ENCODE results near the gene SOX12. TPM values are rescaled to one million over a fixed set of nuclear protein-coding genes. Genes with fewer than 3 reads are reported as not detected.

Gene SOX12
- total RNA-seq, 2 experiments from 2014 or later, result 5.5 to 5.8 TPM

GRCh38 chr20:290084-290831, 35.1 kb upstream of the SOX12 start, which contains the start of gene C20orf96:
C20orf96 (minus strand) TSS chr20:290750; CDS start chr20:290610, 140 bp downstream.
- Mint-ChIP-seq H3K9me3 (ENCODE audit: insufficient read depth) (no peaks in the 10 kb centered on the region), H3K4me3 (no peak within 1 kb of the TSS), H3K36me3 (ENCODE audit: low read depth) (no peaks in the 10 kb centered on the region), H3K4me1 (ENCODE audit: low read depth) (peaks cover 17% of the 10 kb centered on the region), H3K27me3 (ENCODE audit: low read depth) (no peaks in the 10 kb centered on the region), H3K27ac (no peak within 1 kb of the TSS)
- ATAC-seq (peak; percentile 96), DNase-seq (peak; percentile 93)
- CTCF ChIA-PET, result interaction anchor here (1.2 to 2.0 kb wide), 3 partner anchors 24 to 41 kb away, joined by 4 to 11 read pairs (median 5); partner anchors contain the start of gene SOX12
- POLR2A ChIA-PET, result no interaction called here

- Mint-ChIP-seq H3K9me3 (ENCODE audit: insufficient read depth) (no peaks in the 10 kb centered on the region), H3K27me3 (ENCODE audit: low read depth) (no peaks in the 10 kb centered on the region), H3K27ac (no peak overlapping the region), H3K36me3 (ENCODE audit: low read depth) (peaks cover 19% of the 10 kb centered on the region), H3K4me3 (no peak overlapping the region), H3K4me1 (ENCODE audit: low read depth) (peaks cover 33% of the 10 kb centered on the region)
- ChIA-PET CTCF (interaction anchor here (1.2 to 3.5 kb wide), 3 partner anchors 26 to 36 kb away, joined by 3 to 12 read pairs (median 6); partner anchors contain the start of gene SOX12), POLR2A (interaction anchor here (0.8 kb wide), 1 partner anchor 29 kb away, joined by 3 read pairs; no protein-coding TSS in a partner anchor)
- ATAC-seq, result no peak
- no peak for DNase-seq
Observed at GRCh38 chr20:294602-295001, 30.8 kb upstream of the SOX12 start.

GRCh38 chr20:295804-296203, 29.5 kb upstream of the SOX12 start:
- CTCF ChIA-PET, result interaction anchor here (3.5 kb wide), 1 partner anchor 35 kb away, joined by 12 read pairs; no protein-coding TSS in a partner anchor
- POLR2A ChIA-PET, result no interaction called here
- peak overlapping the region; percentile 99 for H3K4me3 Mint-ChIP-seq
- H3K27me3 Mint-ChIP-seq (ENCODE audit: low read depth), result no peaks in the 10 kb centered on the region
- H3K27ac Mint-ChIP-seq, result peak overlapping the region; percentile 68
- DNase-seq (no peak), ATAC-seq (no peak)
- H3K4me1 Mint-ChIP-seq (ENCODE audit: low read depth), result peaks cover 40% of the 10 kb centered on the region
- H3K9me3 Mint-ChIP-seq (ENCODE audit: insufficient read depth), result no peaks in the 10 kb centered on the region
- H3K36me3 Mint-ChIP-seq (ENCODE audit: low read depth), result peaks cover 29% of the 10 kb centered on the region

- ATAC-seq, result peak; percentile 87
- H3K27me3 Mint-ChIP-seq (ENCODE audit: low read depth), result no peaks in the 10 kb centered on the region
- peak; percentile 89 for DNase-seq
- no peaks in the 10 kb centered on the region for H3K9me3 Mint-ChIP-seq (ENCODE audit: insufficient read depth)
- ChIA-PET CTCF (interaction anchor here (1.1 to 4.9 kb wide), 3 partner anchors 26 to 33 kb away, joined by 5 to 32 read pairs (median 19); partner anchors contain the start of gene SOX12), POLR2A (interaction anchor here (1.0 to 5.0 kb wide), 6 partner anchors 12 to 246 kb away, joined by 3 to 49 read pairs (median 4); partner anchors contain the start of genes CSNK2A1, NRSN2 and SOX12)
- peak within 1 kb of the TSS; percentile 99 for H3K27ac Mint-ChIP-seq
- H3K36me3 Mint-ChIP-seq (ENCODE audit: low read depth), result peaks cover 36% of the 10 kb centered on the region
- peaks cover 54% of the 10 kb centered on the region for H3K4me1 Mint-ChIP-seq (ENCODE audit: low read depth)
- H3K4me3 Mint-ChIP-seq, result peak within 1 kb of the TSS; percentile 99
Observed at GRCh38 chr20:297098-297924, 28.0 kb upstream of the SOX12 start, which contains the start of gene ZCCHC3. ZCCHC3 (plus strand) TSS chr20:297570; CDS start chr20:297587, 17 bp downstream.

- H3K27me3 Mint-ChIP-seq (ENCODE audit: low read depth), result no peaks in the 10 kb centered on the region
Observed at GRCh38 chr20:297925-298775, 27.2 kb upstream of the SOX12 start.

GRCh38 chr20:298776-299391, 26.5 kb upstream of the SOX12 start:
- H3K4me1 Mint-ChIP-seq (ENCODE audit: low read depth), result peaks cover 56% of the 10 kb centered on the region
- CTCF ChIA-PET, result interaction anchor here (0.6 to 4.9 kb wide), 6 partner anchors 10 to 340 kb away, joined by 3 to 32 read pairs (median 6); partner anchors contain the start of gene SOX12

More at GRCh38 chr20:297925-298775, 27.2 kb upstream of the SOX12 start:
- Mint-ChIP-seq H3K27ac (peak overlapping the region; percentile 94), H3K9me3 (ENCODE audit: insufficient read depth) (no peaks in the 10 kb centered on the region), H3K4me1 (ENCODE audit: low read depth) (peaks cover 56% of the 10 kb centered on the region), H3K36me3 (ENCODE audit: low read depth) (peaks cover 36% of the 10 kb centered on the region), H3K4me3 (peak overlapping the region; percentile 92)
- POLR2A ChIA-PET, result interaction anchor here (0.8 to 5.0 kb wide), 7 partner anchors 11 to 245 kb away, joined by 3 to 49 read pairs (median 4); partner anchors contain the start of genes CSNK2A1, NRSN2, SOX12 and TRIB3
- DNase-seq, result peak; percentile 66
- CTCF ChIA-PET, result interaction anchor here (0.6 to 4.9 kb wide), 5 partner anchors 11 to 341 kb away, joined by 3 to 32 read pairs (median 7); partner anchors contain the start of gene SOX12
- peak; percentile 35 for ATAC-seq

GRCh38 chr20:300345-300990, 24.9 kb upstream of the SOX12 start:
- ATAC-seq (no peak), DNase-seq (no peak)
- H3K27ac Mint-ChIP-seq, result no peak overlapping the region
- peak overlapping the region; percentile 27 for H3K4me3 Mint-ChIP-seq
- H3K4me1 Mint-ChIP-seq (ENCODE audit: low read depth), result peaks cover 52% of the 10 kb centered on the region
- POLR2A ChIA-PET, result interaction anchor here (0.6 to 5.0 kb wide), 3 partner anchors 9 to 25 kb away, joined by 3 to 49 read pairs (median 4); partner anchors contain the start of gene SOX12
- H3K36me3 Mint-ChIP-seq (ENCODE audit: low read depth), result peaks cover 36% of the 10 kb centered on the region
- CTCF ChIA-PET, result interaction anchor here (0.7 to 4.9 kb wide), 6 partner anchors 10 to 34 kb away, joined by 3 to 32 read pairs (median 4); partner anchors contain the start of gene SOX12
- H3K9me3 Mint-ChIP-seq (ENCODE audit: insufficient read depth), result no peaks in the 10 kb centered on the region
- no peaks in the 10 kb centered on the region for H3K27me3 Mint-ChIP-seq (ENCODE audit: low read depth)

More at GRCh38 chr20:298776-299391, 26.5 kb upstream of the SOX12 start:
- ATAC-seq (no peak), DNase-seq (no peak)
- Mint-ChIP-seq H3K27ac (peak overlapping the region; percentile 94), H3K36me3 (ENCODE audit: low read depth) (peaks cover 36% of the 10 kb centered on the region), H3K27me3 (ENCODE audit: low read depth) (no peaks in the 10 kb centered on the region), H3K9me3 (ENCODE audit: insufficient read depth) (no peaks in the 10 kb centered on the region), H3K4me3 (peak overlapping the region; percentile 92)
- POLR2A ChIA-PET, result interaction anchor here (0.8 to 5.0 kb wide), 4 partner anchors 10 to 82 kb away, joined by 3 to 49 read pairs (median 9); partner anchors contain the start of genes SOX12 and TRIB3

- no peak overlapping the region for H3K4me3 Mint-ChIP-seq
- POLR2A ChIA-PET, result no interaction called here
- ATAC-seq (no peak), DNase-seq (no peak)
- H3K27me3 Mint-ChIP-seq (ENCODE audit: low read depth), result no peaks in the 10 kb centered on the region
- CTCF ChIA-PET, result interaction anchor here (1.2 to 4.9 kb wide), 2 partner anchors 21 to 29 kb away, joined by 4 to 32 read pairs; partner anchors contain the start of gene SOX12
- H3K9me3 Mint-ChIP-seq (ENCODE audit: insufficient read depth), result no peaks in the 10 kb centered on the region
- peaks cover 36% of the 10 kb centered on the region for H3K36me3 Mint-ChIP-seq (ENCODE audit: low read depth)
- H3K27ac Mint-ChIP-seq, result no peak overlapping the region
- H3K4me1 Mint-ChIP-seq (ENCODE audit: low read depth), result peaks cover 36% of the 10 kb centered on the region
Observed at GRCh38 chr20:301886-302848, 23.2 kb upstream of the SOX12 start.

GRCh38 chr20:305745-306144, 19.6 kb upstream of the SOX12 start:
- Mint-ChIP-seq H3K27me3 (ENCODE audit: low read depth) (no peaks in the 10 kb centered on the region), H3K27ac (no peak overlapping the region), H3K9me3 (ENCODE audit: insufficient read depth) (no peaks in the 10 kb centered on the region), H3K4me1 (ENCODE audit: low read depth) (peaks cover 29% of the 10 kb centered on the region), H3K36me3 (ENCODE audit: low read depth) (peaks cover 7% of the 10 kb centered on the region), H3K4me3 (no peak overlapping the region)
- no peak for ATAC-seq
- ChIA-PET POLR2A (no interaction called here), CTCF (no interaction called here)
- DNase-seq, result no peak

Data from activated CD8-positive, alpha-beta T cell treated with anti-CD3 and anti-CD28 coated beads, Interleukin-2, amount 10 ng/mL, durations not matched to agents 7 days and 5 days (primary cell).